ENCODE measurements around the gene INSYN2A. TPM values are rescaled to one million over a fixed set of nuclear protein-coding genes. Genes with fewer than 3 reads are reported as not detected.

Gene INSYN2A
- total and polyA plus RNA-seq, 2 donors (not counting 3 experiments of a cell fraction or from before 2014, with no cell fraction given) = 0.04 to 0.07 TPM

GRCh38 chr10:127161482-127161881 lies 34.9 kb downstream of the INSYN2A start:
- POLR2A ChIA-PET = no interaction called here

More at GRCh38 chr10:127161482-127161881, 34.9 kb downstream of the INSYN2A start:
- BruUV-seq (replicated peaks) = no TSS peak
- no peaks in the 10 kb centered on the region for H3K79me2 ChIP-seq (ENCODE audit: control insufficient read depth, insufficient read depth, low read length)
- TF ChIP-seq MAX (IDR thresholded peaks at IDR 0.05; ENCODE audit: insufficient read depth, insufficient read length) = no peak
- TF ChIP-seq FOS (IDR thresholded peaks at IDR 0.05; ENCODE audit: borderline replicate concordance, insufficient read depth, low read length) = no peak
- TF ChIP-seq CTCF (IDR thresholded peaks at IDR 0.05; ENCODE audit: extremely low read depth in 1 of 2, insufficient read depth in 1 of 2, low read depth in 1 of 2, low read length in 2 of 2) = no peak
- TF ChIP-seq POLR2A (IDR thresholded peaks at IDR 0.05; ENCODE audit: low read depth, low read length) = no peak
- TF ChIP-seq MYC (IDR thresholded peaks at IDR 0.05; ENCODE audit: low read depth, low read length) = no peak
- TF ChIP-seq EZH2 (IDR thresholded peaks at IDR 0.05; ENCODE audit: borderline replicate concordance, low read depth, low read length, severe bottlenecking) = no peak
- TF ChIP-seq POLR2AphosphoS5 (IDR thresholded peaks at IDR 0.05; ENCODE audit: insufficient read depth, low read depth, low read length) = no peak
- TF ChIP-seq GATA2 (IDR thresholded peaks at IDR 0.05; ENCODE audit: insufficient read depth, insufficient read length, low read depth, low read length) = no peak
- no peak for TF ChIP-seq JUN (IDR thresholded peaks at IDR 0.05; ENCODE audit: borderline replicate concordance, insufficient read depth, insufficient read length, low read depth)
- intact Hi-C loops (cut with micrococcal nuclease) = no loop called here
- CTCF ChIA-PET = no interaction called here
- no peaks in the 10 kb centered on the region for H3K27me3 ChIP-seq (ENCODE audit: control insufficient read depth in 2 of 2, insufficient read depth in 2 of 2, low read length in 2 of 2)
- dilution Hi-C loops (cut with MboI; ENCODE audit: extremely low pct_ligation_motif_present, low sequenced_read_pairs) = no loop called here
- peaks cover 0 to 2% of the 10 kb centered on the region in 2 experiments for H3K36me3 ChIP-seq (ENCODE audit: control insufficient read depth in 2 of 2, extremely low read depth in 1 of 2, insufficient read depth in 2 of 2, low read length in 2 of 2)
- FAIRE-seq (no peak), DNase-seq (ENCODE audit: low read depth, low spot score) (no peak)
- H3K9me3 ChIP-seq (replicated peaks; ENCODE audit: control insufficient read depth, insufficient read depth, low read length) = no peaks in the 10 kb centered on the region
- no peak overlapping the region for H3K27ac ChIP-seq (ENCODE audit: insufficient read depth, low read depth, low read length)
- peaks cover 5% of the 10 kb centered on the region for H4K20me1 ChIP-seq (replicated peaks; ENCODE audit: control insufficient read depth, extremely low read depth, insufficient read depth, low read length)
- H3K9ac ChIP-seq (replicated peaks; ENCODE audit: extremely low read depth, insufficient read depth, low read length) = no peak overlapping the region
- no peaks in the 10 kb centered on the region for H3K4me1 ChIP-seq (ENCODE audit: control insufficient read depth, extremely low read depth, insufficient read depth, low read length)
- H3K9me1 ChIP-seq (replicated peaks; ENCODE audit: control insufficient read depth, extremely low read depth, insufficient read depth, low read length) = no peaks in the 10 kb centered on the region
- no peak overlapping the region for H3K4me2 ChIP-seq (ENCODE audit: insufficient read depth, low read length)
- no peak overlapping the region for H3K4me3 ChIP-seq (replicated peaks in 1 of 3; ENCODE audit: insufficient read depth in 1 of 3, low read depth in 1 of 3, low read length in 3 of 3)
- H2AFZ ChIP-seq (ENCODE audit: low read depth, low read length) = no peak overlapping the region
